ENCODE results near the gene ASB15.

ASB15 gene

GRCh38 chr7:123612024-123612423, 10.4 kb downstream of the ASB15 start:
- DNase-seq (ENCODE audit: low read depth) = no peak
- H3K4me3 ChIP-seq (ENCODE audit: low read depth, low read length) = no peak overlapping the region
- TF ChIP-seq CTCF (IDR thresholded peaks at IDR 0.05; ENCODE audit: low read depth, low read length) = no peak
- no peak for TF ChIP-seq MAX (IDR thresholded peaks at IDR 0.05; ENCODE audit: low read depth, low read length)

GRCh38 chr7:123615344-123615743, 13.7 kb downstream of the ASB15 start:
- no peak overlapping the region for H3K4me3 ChIP-seq (ENCODE audit: low read depth, low read length)
- no peak for DNase-seq (ENCODE audit: low read depth)
- TF ChIP-seq MYC (IDR thresholded peaks at IDR 0.05; ENCODE audit: low read depth, low read length) = no peak
- no peak for TF ChIP-seq POLR2A (IDR thresholded peaks at IDR 0.05; ENCODE audit: extremely low read depth, insufficient read length)
- TF ChIP-seq CTCF (IDR thresholded peaks at IDR 0.05; ENCODE audit: low read depth, low read length) = no peak
- TF ChIP-seq MAX (IDR thresholded peaks at IDR 0.05; ENCODE audit: low read depth, low read length) = no peak

- TF ChIP-seq POLR2A (IDR thresholded peaks at IDR 0.05; ENCODE audit: extremely low read depth, insufficient read length) = no peak
- no peak for TF ChIP-seq MAX (IDR thresholded peaks at IDR 0.05; ENCODE audit: low read depth, low read length)
- no peak for TF ChIP-seq MYC (IDR thresholded peaks at IDR 0.05; ENCODE audit: low read depth, low read length)
- TF ChIP-seq CTCF (IDR thresholded peaks at IDR 0.05; ENCODE audit: low read depth, low read length) = no peak
- H3K4me3 ChIP-seq (ENCODE audit: low read depth, low read length) = no peak overlapping the region
- no peak for DNase-seq (ENCODE audit: low read depth)
These were observed 14.6 kb downstream of the ASB15 start for GRCh38 chr7:123616223-123616622.

GRCh38 chr7:123621707-123622106, 20.1 kb downstream of the ASB15 start:
- DNase-seq (ENCODE audit: low read depth) = no peak
- no peak overlapping the region for H3K4me3 ChIP-seq (ENCODE audit: low read depth, low read length)
- no peak for TF ChIP-seq POLR2A (IDR thresholded peaks at IDR 0.05; ENCODE audit: extremely low read depth, insufficient read length)
- no peak for TF ChIP-seq MAX (IDR thresholded peaks at IDR 0.05; ENCODE audit: low read depth, low read length)
- TF ChIP-seq MYC (IDR thresholded peaks at IDR 0.05; ENCODE audit: low read depth, low read length) = no peak
- TF ChIP-seq CTCF (IDR thresholded peaks at IDR 0.05; ENCODE audit: low read depth, low read length) = no peak

GRCh38 chr7:123622660-123623386, 21.2 kb downstream of the ASB15 start:
- H3K4me3 ChIP-seq (ENCODE audit: low read depth, low read length) = no peak overlapping the region
- no peak for DNase-seq (ENCODE audit: low read depth)
- TF ChIP-seq MAX (IDR thresholded peaks at IDR 0.05; ENCODE audit: low read depth, low read length) = no peak
- no peak for TF ChIP-seq CTCF (IDR thresholded peaks at IDR 0.05; ENCODE audit: low read depth, low read length)
- no peak for TF ChIP-seq MYC (IDR thresholded peaks at IDR 0.05; ENCODE audit: low read depth, low read length)
- TF ChIP-seq POLR2A (IDR thresholded peaks at IDR 0.05; ENCODE audit: extremely low read depth, insufficient read length) = no peak

All from NB4 (cell line).